H1 (cell line): Measurements from ENCODE around the gene MYLK. TPM values are rescaled to one million over a fixed set of nuclear protein-coding genes. Genes with fewer than 3 reads are reported as not detected.

Experiments
- CTCF ChIA-PET: fragments of 300-600 bp; sonication (Branson Sonifier 250); formaldehyde crosslinking; loops from one replicate; lab custom pipeline; 2021; ENCODE audit not compliant: partially characterized antibody; lab: Charles Lee
- POLR2A ChIA-PET: fragments of 300-600 bp; sonication (Branson Sonifier 250); formaldehyde crosslinking; loops from one replicate; lab custom pipeline; 2021; ENCODE audit warnings: inconsistent platforms; ENCODE audit not compliant: partially characterized antibody; lab: Charles Lee
- DNase-seq, 2 experiments: peaks; one replicate each; pipeline versions ENCODE4 v3.0.0 to v3.0.0-alpha.2; 2010 to 2022; ENCODE audit warnings: low spot score in 2 of 2, low read depth in 1 of 2, mixed read lengths in 1 of 2
- FAIRE-seq: peaks from 2 replicates; lab custom pipeline; 2011; peaks lifted over from hg19 to GRCh38; lab: Jason Lieb, UNC
- H2AFZ ChIP-seq: 2 replicates; pipeline ENCODE4 v1.8.1; 2012; ENCODE audit warnings: low read length, inconsistent platforms
- H2AK5ac ChIP-seq: 2 replicates; pipeline ENCODE4 v1.6.1; 2013; ENCODE audit warnings: low read depth, low read length
- H2BK120ac ChIP-seq: replicated peaks from 2 replicates; pipeline ENCODE3; 2013; ENCODE audit warnings: low read depth, low read length, inconsistent platforms
- H2BK12ac ChIP-seq: 2 replicates; pipeline ENCODE4 v1.6.1; 2013; ENCODE audit warnings: low read depth, low read length
- H2BK15ac ChIP-seq: 2 replicates; pipeline ENCODE4 v1.6.1; 2013; ENCODE audit warnings: low read length
- H2BK20ac ChIP-seq: 2 replicates; pipeline ENCODE4 v1.6.1; 2013; ENCODE audit warnings: low read length
- H2BK5ac ChIP-seq: 2 replicates; pipeline ENCODE4 v1.6.1; 2013; ENCODE audit warnings: low read depth, low read length
- H3K14ac ChIP-seq: 2 replicates; pipeline ENCODE4 v1.6.1; 2013; ENCODE audit warnings: inconsistent platforms; ENCODE audit not compliant: insufficient read length
- H3K18ac ChIP-seq: 2 replicates; pipeline ENCODE4 v1.6.1; 2013; ENCODE audit warnings: low read length; ENCODE audit errors: extremely low read depth
- H3K23ac ChIP-seq: 2 replicates; pipeline ENCODE4 v1.6.1; 2013; ENCODE audit warnings: inconsistent platforms; ENCODE audit not compliant: insufficient read length
- H3K23me2 ChIP-seq: 2 replicates; pipeline ENCODE4 v1.6.1; 2013; ENCODE audit warnings: low read depth, low read length
- H3K27ac ChIP-seq: 2 replicates; pipeline ENCODE4 v1.6.1; 2011; ENCODE audit warnings: low read depth, low read length, inconsistent platforms
- H3K27me3 ChIP-seq, 4 experiments: replicated peaks in 1 of 4; 1 replicate in 1 of 4; 2 replicates in 3 of 4; pipeline versions ENCODE4 v1.6.1 to v1.8.1; 2011 to 2013; ENCODE audit warnings: low read length in 3 of 4, mild to moderate bottlenecking in 3 of 4, inconsistent platforms in 2 of 4, mixed read lengths in 2 of 4, moderate library complexity in 1 of 4; ENCODE audit not compliant: control insufficient read depth in 3 of 4, insufficient read depth in 3 of 4; ENCODE audit errors: extremely low read depth in 1 of 4
- H3K36me3 ChIP-seq, 4 experiments: 2 replicates each; pipeline versions ENCODE4 v1.6.1 to v1.8.1; 2011 to 2013; ENCODE audit warnings: mild to moderate bottlenecking in 4 of 4, low read length in 3 of 4, moderate library complexity in 2 of 4, control low read depth in 1 of 4, inconsistent platforms in 1 of 4; ENCODE audit not compliant: insufficient read depth in 4 of 4, control insufficient read depth in 2 of 4
- H3K4ac ChIP-seq: replicated peaks from 2 replicates; pipeline ENCODE3; 2013; ENCODE audit warnings: low read length, low read depth, mixed read lengths, inconsistent platforms; ENCODE audit not compliant: insufficient read length
- H3K4me1 ChIP-seq, 4 experiments: replicated peaks in 1 of 4; 1 replicate in 1 of 4; 2 replicates in 3 of 4; pipeline versions ENCODE4 v1.6.1 to v1.8.1; 2011 to 2013; ENCODE audit warnings: low read length in 3 of 4, inconsistent platforms in 2 of 4, mixed read lengths in 1 of 4; ENCODE audit not compliant: insufficient read depth in 4 of 4, control insufficient read depth in 3 of 4
- H3K4me2 ChIP-seq, 2 experiments: 2 replicates each; pipeline versions ENCODE4 v1.6.1 to v1.8.1; 2011 to 2013; ENCODE audit warnings: low read depth in 2 of 2, low read length in 2 of 2, control low read depth in 1 of 2, inconsistent platforms in 1 of 2, mild to moderate bottlenecking in 1 of 2; ENCODE audit not compliant: insufficient read depth in 1 of 2
- H3K4me3 ChIP-seq, 4 experiments: fragments of 200-600, 300-600 bp in 1 of 4; sonication (generic), shearing (Covaris generic), sonication (Bioruptor Twin) in 1 of 4; 2 replicates each; pipeline versions ENCODE4 v1.5.1 to v1.8.1; 2011 to 2016; ENCODE audit warnings: low read length in 4 of 4, low read depth in 3 of 4, control low read depth in 2 of 4, inconsistent platforms in 2 of 4, mild to moderate bottlenecking in 2 of 4, mixed read lengths in 1 of 4, moderate library complexity in 1 of 4; ENCODE audit not compliant: insufficient read depth in 2 of 4; ENCODE audit errors: extremely low read depth in 1 of 4
- H3K56ac ChIP-seq: replicated peaks from 2 replicates; pipeline ENCODE3; 2013; ENCODE audit warnings: low read depth, mild to moderate bottlenecking, mixed read lengths, low read length, inconsistent platforms; ENCODE audit not compliant: insufficient read length
- H3K79me1 ChIP-seq: 2 replicates; pipeline ENCODE4 v1.6.1; 2013; ENCODE audit warnings: low read depth, low read length, control low read depth
- H3K79me2 ChIP-seq, 2 experiments: 2 replicates each; pipeline versions ENCODE4 v1.6.1 to v1.8.1; 2012 to 2013; ENCODE audit warnings: low read length in 2 of 2, mild to moderate bottlenecking in 2 of 2, inconsistent platforms in 1 of 2; ENCODE audit not compliant: insufficient read depth in 2 of 2, control insufficient read depth in 1 of 2
- H3K9ac ChIP-seq, 4 experiments: replicated peaks in 1 of 4; 1 replicate in 1 of 4; 2 replicates in 3 of 4; pipeline versions ENCODE4 v1.6.1 to v1.8.1; 2011 to 2013; ENCODE audit warnings: low read depth in 3 of 4, low read length in 3 of 4, control low read depth in 2 of 4, mild to moderate bottlenecking in 2 of 4, moderate library complexity in 2 of 4, inconsistent platforms in 1 of 4; ENCODE audit errors: extremely low read depth in 1 of 4
- H3K9me3 ChIP-seq, 2 experiments: 2 replicates each; pipeline versions ENCODE4 v1.6.1 to v1.8.1; 2012 to 2013; ENCODE audit warnings: mild to moderate bottlenecking in 2 of 2, moderate library complexity in 2 of 2, control low read depth in 1 of 2, inconsistent platforms in 1 of 2, low read depth in 1 of 2, low read length in 1 of 2, mixed read lengths in 1 of 2; ENCODE audit not compliant: insufficient read depth in 2 of 2
- H4K20me1 ChIP-seq, 2 experiments: replicated peaks in 1 of 2; 2 replicates each; pipeline versions ENCODE3 to v1.8.1; 2011 to 2013; ENCODE audit warnings: inconsistent platforms in 2 of 2, low read length in 2 of 2, mild to moderate bottlenecking in 1 of 2; ENCODE audit not compliant: insufficient read depth in 2 of 2, control insufficient read depth in 1 of 2
- H4K5ac ChIP-seq: 2 replicates; pipeline ENCODE4 v1.6.1; 2013; ENCODE audit warnings: low read length, low read depth, mixed read lengths, inconsistent platforms; ENCODE audit not compliant: insufficient read length
- H4K8ac ChIP-seq: 2 replicates; pipeline ENCODE4 v1.8.0; 2013; ENCODE audit warnings: mild to moderate bottlenecking, moderate library complexity, low read length, inconsistent platforms; ENCODE audit not compliant: insufficient read depth; ENCODE audit errors: extremely low read depth
- H4K91ac ChIP-seq: replicated peaks from 2 replicates; pipeline ENCODE3; 2013; ENCODE audit warnings: low read length, mixed read lengths, inconsistent platforms; ENCODE audit not compliant: insufficient read length
- BRCA1 ChIP-seq: IDR thresholded peaks from 2 replicates; pipeline ENCODE4 v1.6.1; 2012; ENCODE audit warnings: low read depth, low read length, improper control_type of control experiment
- FOSL1 ChIP-seq: IDR thresholded peaks from 2 replicates; pipeline ENCODE4 v1.6.1; 2011; ENCODE audit warnings: mild to moderate bottlenecking, low read depth, low read length, moderate library complexity; ENCODE audit not compliant: insufficient read depth
- GTF2F1 ChIP-seq: IDR thresholded peaks from 2 replicates; pipeline ENCODE4 v1.6.1; 2012; ENCODE audit warnings: low read depth, low read length, improper control_type of control experiment, borderline replicate concordance
- HDAC2 ChIP-seq, 2 experiments: fragments of 300-600 bp in 1 of 2; sonication (generic) in 1 of 2; IDR thresholded peaks; 2 replicates each; pipeline ENCODE4 v1.6.1; 2011 to 2012; ENCODE audit warnings: low read depth in 2 of 2, low read length in 2 of 2, mild to moderate bottlenecking in 2 of 2, moderate library complexity in 2 of 2, borderline replicate concordance in 1 of 2, inconsistent platforms in 1 of 2
- JUN ChIP-seq: IDR thresholded peaks from 2 replicates; pipeline ENCODE4 v1.6.1; 2011; ENCODE audit warnings: low read depth, mild to moderate bottlenecking, improper control_type of control experiment, low read length
- MAFK ChIP-seq: IDR thresholded peaks from 2 replicates; pipeline ENCODE4 v1.6.1; 2012; ENCODE audit warnings: low read depth, mild to moderate bottlenecking, improper control_type of control experiment, low read length
- RFX5 ChIP-seq: IDR thresholded peaks from 2 replicates; pipeline ENCODE4 v1.6.1; 2011; ENCODE audit warnings: low read depth, low read length, improper control_type of control experiment, borderline replicate concordance
- RNF2 ChIP-seq: fragments of 200-900, 300-1000 bp; sonication (generic); IDR thresholded peaks from 2 replicates; pipeline ENCODE4 v1.7.1; 2016; ENCODE audit warnings: borderline replicate concordance, low read depth, mild to moderate bottlenecking, antibody characterized with exemption, low read length; ENCODE audit not compliant: poor library complexity, severe bottlenecking; ENCODE audit errors: missing control alignments
- SP4 ChIP-seq: IDR thresholded peaks from 2 replicates; pipeline ENCODE4 v1.6.1; 2012; ENCODE audit warnings: low read length, inconsistent platforms
- WGBS, 2 experiments: shearing (Covaris generic) in 1 of 2; methylation state at CpG; one replicate each; pipeline versions ENCODE4 v1.1.6 to v1.1.7; 2013 to 2015; ENCODE audit warnings: low lambda C conversion rate in 2 of 2, mixed read lengths in 2 of 2, inconsistent platforms in 1 of 2, low coverage in 1 of 2, missing lambda C conversion rate in 1 of 2; ENCODE audit not compliant: insufficient replicate concordance in 2 of 2, insufficient coverage in 1 of 2, insufficient read length in 1 of 2; ENCODE audit errors: extremely low coverage in 1 of 2, missing lambda C conversion rate in 1 of 2; 5-methylcytosine and 5-hydroxymethylcytosine counted together
- polyA plus RNA-seq, 7 experiments: library from polyadenylated mRNA; depleted of rRNA in 3 of 7; stranded (reverse) in 5 of 7; unstranded in 2 of 7; fragments of >200 nt in 5 of 7; fragments of 200-250 nt in 2 of 7; gene quantifications; 1 replicate in 5 of 7; 2 replicates in 1 of 7; 4 replicates in 1 of 7; pipeline versions ENCODE4 v1.2.1 to v1.2.3, GENCODE V29; 2011 to 2013; ENCODE audit warnings: missing spikeins in 2 of 7, mixed read lengths in 2 of 7
- total RNA-seq: library from RNA; stranded (reverse); fragmentation: NEBNext Ultra II Directional; extraction: Animal tissue kit (Norgen Biotek cat#: 25700); gene quantifications from 2 replicates; pipeline ENCODE4 v1.2.1, GENCODE V29; 2021
- TF ChIP-seq, protein P1 (sequence below): IDR thresholded peaks from 2 replicates; pipeline ENCODE4 v1.6.1; 2012; ENCODE audit warnings: inconsistent platforms
- TF ChIP-seq, protein P2 (sequence below): IDR thresholded peaks from 2 replicates; pipeline ENCODE4 v1.6.1; 2011; ENCODE audit warnings: low read depth, mild to moderate bottlenecking, low read length; ENCODE audit not compliant: insufficient read depth

Gene MYLK
- total and polyA plus RNA-seq, 2 of the 8 experiments (the other 6 are each of a cell fraction or from before 2014, with no cell fraction given): 11.6 to 21.3 TPM

- FAIRE-seq: no peak
- H2AK5ac ChIP-seq: no peak overlapping the region
- no peak overlapping the region for H3K4ac ChIP-seq
- TF ChIP-seq BRCA1: no peak
- TF ChIP-seq FOSL1: no peak
- no peak for TF ChIP-seq HDAC2 (IDR thresholded peaks at IDR 0.05; ENCODE audit: borderline replicate concordance in 1 of 2, low read depth in 2 of 2, low read length in 2 of 2)
- no peak for TF ChIP-seq MAFK
- TF ChIP-seq, protein P1, sequence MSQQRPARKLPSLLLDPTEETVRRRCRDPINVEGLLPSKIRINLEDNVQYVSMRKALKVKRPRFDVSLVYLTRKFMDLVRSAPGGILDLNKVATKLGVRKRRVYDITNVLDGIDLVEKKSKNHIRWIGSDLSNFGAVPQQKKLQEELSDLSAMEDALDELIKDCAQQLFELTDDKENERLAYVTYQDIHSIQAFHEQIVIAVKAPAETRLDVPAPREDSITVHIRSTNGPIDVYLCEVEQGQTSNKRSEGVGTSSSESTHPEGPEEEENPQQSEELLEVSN: no peak
- TF ChIP-seq, protein P2, sequence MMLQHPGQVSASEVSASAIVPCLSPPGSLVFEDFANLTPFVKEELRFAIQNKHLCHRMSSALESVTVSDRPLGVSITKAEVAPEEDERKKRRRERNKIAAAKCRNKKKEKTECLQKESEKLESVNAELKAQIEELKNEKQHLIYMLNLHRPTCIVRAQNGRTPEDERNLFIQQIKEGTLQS: no peak
- no peak for TF ChIP-seq RNF2
- no peak for TF ChIP-seq GTF2F1
- TF ChIP-seq JUN: no peak
- TF ChIP-seq SP4: no peak
- no peak for TF ChIP-seq RFX5
These were observed 262.8 kb downstream of the MYLK start for GRCh38 chr3:123621186-123621849.

More at GRCh38 chr3:123621186-123621849, 262.8 kb downstream of the MYLK start:
- no peak overlapping the region for H3K4me3 ChIP-seq
- no peak overlapping the region for H2BK15ac ChIP-seq
- no peaks in the 10 kb centered on the region for H3K9me3 ChIP-seq
- 0 out of 7 replicates have a peak, but pooled peaks cover 0 to 4% (median 1%) of the 10 kb centered on the region in 4 experiments for H3K4me1 ChIP-seq
- no peaks in the 10 kb centered on the region for H4K20me1 ChIP-seq
- no peak overlapping the region for H2AFZ ChIP-seq
- no peak overlapping the region for H4K8ac ChIP-seq
- CTCF ChIA-PET: interaction anchor here (0.7 to 9.1 kb wide), 4 partner anchors 19 to 123 kb away, joined by 3 to 46 read pairs (median 6); no protein-coding TSS in a partner anchor
- H3K79me2 ChIP-seq: no peaks in the 10 kb centered on the region
- H3K23ac ChIP-seq: no peak overlapping the region
- H3K9ac ChIP-seq: no peak overlapping the region; a peak in 1 of 7 replicates
- POLR2A ChIA-PET: interaction anchor here (1.1 kb wide), 1 partner anchor 17 kb away, joined by 3 read pairs; no protein-coding TSS in a partner anchor
- no peak overlapping the region for H2BK120ac ChIP-seq
- 82% methylated on average over 7 of the region's 7 CpGs; no CpG with 5 or more reads in 1 of the 2 experiments for WGBS, 2 experiments
- no peak overlapping the region for H4K91ac ChIP-seq
- no peak overlapping the region for H2BK20ac ChIP-seq
- H3K18ac ChIP-seq: no peak overlapping the region
- no peaks in the 10 kb centered on the region for H3K79me1 ChIP-seq
- H2BK5ac ChIP-seq: no peak overlapping the region
- no peak overlapping the region for H4K5ac ChIP-seq
- no peak overlapping the region for H3K4me2 ChIP-seq
- no peak for DNase-seq
- H3K14ac ChIP-seq: no peak overlapping the region
- no peak overlapping the region for H3K56ac ChIP-seq
- peaks cover 0 to 5% (median 0%) of the 10 kb centered on the region in 4 experiments; a peak in 2 of 8 replicates for H3K36me3 ChIP-seq
- H3K23me2 ChIP-seq: no peaks in the 10 kb centered on the region
- H3K27ac ChIP-seq: no peak overlapping the region
- H3K27me3 ChIP-seq: no peaks in the 10 kb centered on the region
- H2BK12ac ChIP-seq: no peak overlapping the region
